Parathyroid adenoma (tissue), 2 donors: ENCODE measurements around the gene LYPD8.
"Not testable (repeated sequence)": the region's sequence is repeated elsewhere in the genome, so short reads cannot be mapped to it uniquely, and the experiment has no call there.

Experiments
- H2AFZ ChIP-seq: fragments of 300-600 bp; sonication (generic); one replicate; pipeline ENCODE4 v1.7.0; 2017; ENCODE audit warnings: antibody characterized with exemption, mild to moderate bottlenecking
- H3K27ac ChIP-seq: fragments of 300-600 bp; sonication (generic); one replicate; pipeline ENCODE4 v1.7.0; 2017
- H3K27me3 ChIP-seq: fragments of 300-600 bp; sonication (generic); one replicate; pipeline ENCODE4 v1.7.0; 2017; ENCODE audit warnings: low read length; ENCODE audit not compliant: control insufficient read depth, insufficient read depth
- H3K36me3 ChIP-seq: fragments of 300-600 bp; sonication (generic); one replicate; pipeline ENCODE4 v1.7.0; 2017; ENCODE audit warnings: low read length; ENCODE audit not compliant: control insufficient read depth, insufficient read depth
- H3K4me1 ChIP-seq: fragments of 300-600 bp; sonication (generic); one replicate; pipeline ENCODE4 v1.7.0; 2017; ENCODE audit warnings: control low read depth
- H3K4me2 ChIP-seq: fragments of 300-600 bp; sonication (generic); one replicate; pipeline ENCODE4 v1.7.0; 2017; ENCODE audit warnings: low read length
- H3K4me3 ChIP-seq: fragments of 300-600 bp; sonication (generic); one replicate; pipeline ENCODE4 v1.7.0; 2017; ENCODE audit warnings: low read depth, low read length
- H3K79me2 ChIP-seq: fragments of 300-600 bp; sonication (generic); one replicate; pipeline ENCODE4 v1.7.0; 2017; ENCODE audit warnings: control low read depth
- H3K9ac ChIP-seq: fragments of 300-600 bp; sonication (generic); one replicate; pipeline ENCODE4 v1.7.0; 2017; ENCODE audit warnings: mild to moderate bottlenecking
- H3K9me3 ChIP-seq: fragments of 300-600 bp; sonication (generic); one replicate; pipeline ENCODE4 v1.7.0; 2017; ENCODE audit warnings: low read length; ENCODE audit not compliant: control insufficient read depth
- CTCF ChIP-seq: fragments of 300-600 bp; sonication (generic); IDR thresholded peaks from one replicate; pipeline ENCODE4 v1.7.0; 2017; ENCODE audit warnings: antibody characterized with exemption, mild to moderate bottlenecking
- donor health status: primary hyperparathyroidism.

Gene LYPD8

GRCh38 chr1:248755517-248755916, at the start of gene LYPD8:
LYPD8 (minus strand) TSS chr1:248755759; CDS start chr1:248751081, 4,678 bp downstream.
- Histone ChIP-seq H3K4me1 (no peaks in the 10 kb centered on the region), H2AFZ (no peak within 1 kb of the TSS), H3K9ac (no peak within 1 kb of the TSS), H3K36me3 (no peaks in the 10 kb centered on the region), H3K9me3 (no peaks in the 10 kb centered on the region), H3K4me2 (no peak within 1 kb of the TSS), H3K27ac (no peak within 1 kb of the TSS), H3K79me2 (no peaks in the 10 kb centered on the region), H3K27me3 (no peaks in the 10 kb centered on the region), H3K4me3 (no peak within 1 kb of the TSS)
- no peak for TF ChIP-seq CTCF

- Histone ChIP-seq H3K4me1 (no peaks in the 10 kb centered on the region), H3K27ac (no peak overlapping the region), H3K4me2 (no peak overlapping the region), H3K79me2 (no peaks in the 10 kb centered on the region), H3K27me3 (no peaks in the 10 kb centered on the region), H3K36me3 (no peaks in the 10 kb centered on the region), H3K4me3 (no peak overlapping the region), H3K9ac (no peak overlapping the region), H2AFZ (no peak overlapping the region), H3K9me3 (no peaks in the 10 kb centered on the region)
- TF ChIP-seq CTCF: no peak
Observed at GRCh38 chr1:248804771-248805681, 49.5 kb upstream of the LYPD8 start.

- not testable (repeated sequence) for H3K4me2 ChIP-seq, H3K9ac ChIP-seq, H3K36me3 ChIP-seq, H2AFZ ChIP-seq, H3K4me1 ChIP-seq, H3K27me3 ChIP-seq, H3K27ac ChIP-seq, H3K9me3 ChIP-seq, H3K79me2 ChIP-seq, H3K4me3 ChIP-seq
Observed at GRCh38 chr1:248803501-248803900, 47.9 kb upstream of the LYPD8 start.

- no peaks in the 10 kb centered on the region for H3K36me3 ChIP-seq
- H3K27ac ChIP-seq: no peak overlapping the region
- no peaks in the 10 kb centered on the region for H3K27me3 ChIP-seq
- no peaks in the 10 kb centered on the region for H3K79me2 ChIP-seq
- no peak overlapping the region for H3K4me2 ChIP-seq
- TF ChIP-seq CTCF: no peak
- no peaks in the 10 kb centered on the region for H3K9me3 ChIP-seq
- no peaks in the 10 kb centered on the region for H3K4me1 ChIP-seq
- no peak overlapping the region for H3K4me3 ChIP-seq
- no peak overlapping the region for H2AFZ ChIP-seq
- H3K9ac ChIP-seq: no peak overlapping the region
Observed at GRCh38 chr1:248802454-248802853, 46.9 kb upstream of the LYPD8 start.

- no peak overlapping the region for H2AFZ ChIP-seq
- no peaks in the 10 kb centered on the region for H3K79me2 ChIP-seq
- H3K4me3 ChIP-seq: no peak overlapping the region
- no peak for TF ChIP-seq CTCF
- H3K27ac ChIP-seq: no peak overlapping the region
- H3K36me3 ChIP-seq: no peaks in the 10 kb centered on the region
- H3K4me2 ChIP-seq: no peak overlapping the region
- no peak overlapping the region for H3K9ac ChIP-seq
- no peaks in the 10 kb centered on the region for H3K27me3 ChIP-seq
- H3K4me1 ChIP-seq: no peaks in the 10 kb centered on the region
- no peaks in the 10 kb centered on the region for H3K9me3 ChIP-seq
Observed at GRCh38 chr1:248800459-248800858, 44.9 kb upstream of the LYPD8 start.
